Heart left ventricle (tissue), 16 donors: ENCODE data around the gene SULT2B1. TPM values are rescaled to one million over a fixed set of nuclear protein-coding genes. Genes with fewer than 3 reads are reported as not detected.
A peak's percentile ranks its signal among the peaks of the same experiment; 100 is the strongest.

Source experiments
- ATAC-seq, 4 donors: fragments of 200-7000 bp; cut with Tn5 transposase; one replicate each; pipeline ENCODE4 v1.9.1; 2020 to 2022; ENCODE audit warnings: moderate library complexity in 4 of 4, mild to moderate bottlenecking in 3 of 4, moderate number of reproducible peaks in 1 of 4
- DNase-seq, 5 donors: peaks; one replicate each; pipeline ENCODE4 v3.0.0-alpha.2; 2020
- H3K27ac ChIP-seq, 12 donors: fragments of 200-600 bp; sonication (generic) in 4 of 12; one replicate each; pipeline versions ENCODE4 v1.5.0 to v1.8.0; 2016 to 2022; ENCODE audit warnings: mild to moderate bottlenecking in 2 of 12
- H3K27me3 ChIP-seq, 9 donors: fragments of 200-600 bp; sonication (generic) in 2 of 9; one replicate each; pipeline versions ENCODE4 v1.5.1 to v1.8.0; 2016 to 2022; ENCODE audit warnings: mild to moderate bottlenecking in 3 of 9
- H3K36me3 ChIP-seq, 9 donors: fragments of 200-600 bp; sonication (generic) in 2 of 9; one replicate each; pipeline versions ENCODE4 v1.5.0 to v1.8.0; 2018 to 2022; ENCODE audit warnings: mild to moderate bottlenecking in 2 of 9
- H3K4me1 ChIP-seq, 12 donors: fragments of 200-600 bp; sonication (generic) in 4 of 12; one replicate each; pipeline versions ENCODE4 v1.5.0 to v1.8.0; 2016 to 2022; ENCODE audit warnings: mild to moderate bottlenecking in 3 of 12
- H3K4me3 ChIP-seq, 12 donors: fragments of 200-600 bp; sonication (generic) in 4 of 12; one replicate each; pipeline versions ENCODE4 v1.5.0 to v1.8.0; 2017 to 2022; ENCODE audit warnings: mild to moderate bottlenecking in 9 of 12, moderate library complexity in 4 of 12
- H3K9me3 ChIP-seq, 12 donors: fragments of 200-600 bp; sonication (generic) in 4 of 12; one replicate each; pipeline versions ENCODE4 v1.5.0 to v1.8.0; 2016 to 2022; ENCODE audit warnings: mild to moderate bottlenecking in 1 of 12
- CTCF ChIP-seq, 12 donors: fragments of 200-600 bp; sonication (generic) in 4 of 12; IDR thresholded peaks; one replicate each; pipeline versions ENCODE4 v1.5.0 to v1.8.0; 2018 to 2022; ENCODE audit warnings: antibody characterized with exemption in 12 of 12, mild to moderate bottlenecking in 5 of 12
- POLR2A ChIP-seq, 2 donors: fragments of 450-650 bp; IDR thresholded peaks; one replicate each; pipeline ENCODE4 v1.6.1; 2017; ENCODE audit warnings: antibody characterized with exemption in 2 of 2, mild to moderate bottlenecking in 2 of 2, moderate library complexity in 2 of 2
- WGBS, 4 donors: extraction: QIAGEN DNeasy Blood & Tissue Kit in 2 of 4; methylation state at CpG; one replicate each; pipeline versions ENCODE4 v1.1.5 to v1.1.7; 2013 to 2018; 5-methylcytosine and 5-hydroxymethylcytosine counted together
- intact Hi-C, 10 donors: fragments of 100-400 bp; cut with DNase I; formaldehyde crosslinking; loops; one replicate each; pipeline versions ENCODE4 v1.11.1 to v1.14.2; 2022
- polyA plus RNA-seq, 2 donors: library from polyadenylated mRNA; stranded (reverse); fragments of 200-250 nt; gene quantifications; one replicate each; pipeline ENCODE4 v1.2.3, GENCODE V29; 2013
- total RNA-seq, 9 donors: library from RNA; depleted of rRNA in 2 of 9; stranded (reverse); fragments of >200 nt in 2 of 9; fragmentation: NEBNext Ultra II Directional in 3 of 9; extraction: Animal tissue kit (Norgen Biotek cat#: 25700) in 3 of 9; gene quantifications; one replicate each; pipeline versions ENCODE4 v1.1.0 to v1.2.4, GENCODE V29; 2016 to 2023
- donor health status: ischemic (EF 13 %, LVEDD 7.1; RV severe dilation, severe dysfunction).
- donor health status: healthy with polysubstance abuse.
- donor health status: DM: no; HTN: yes; CAD: no.
- donor health status: DM: no; HTN: no; CAD: no.
- donor health status: ischemic (EF 25% LVEDD 6.9; RV normal size, moderate dysfunction).
- donor health status: ischemic (EF 25% LVEDD 5.7; RV mildly dilated, moderate dysfunction).
- donor health status: healthy.
- donor health status: DM: yes; HTN: yes; CAD: no.
- donor health status: ischemic (EF 35%, LVEDD 5.7; RV mildly dilated, moderate dysfunction).
- donor health status: nonischemic (EF 11% LVEDD 7.7; RV severe dilation, severe dysfunction).
- donor health status: DM: yes; HTN: yes; CAD: no.
- donor health status: PGD.
- donor health status: ischemic (EF 29% LVEDD 5.4; RV normal size, mild dysfunction).
- donor health status: nonischemic (EF 23%, LVEDD 6.1; RV moderate dilation, normal function).

The SULT2B1 gene
- total and polyA plus RNA-seq, 11 donors = 0.19 to 0.45 TPM; not detected in 9

GRCh38 chr19:48627201-48627864 is 75.4 kb downstream of the SULT2B1 start:
- Histone ChIP-seq H3K27me3 (no peaks in the 10 kb centered on the region), H3K9me3 (no peaks in the 10 kb centered on the region), H3K27ac (no peak overlapping the region), H3K36me3 (peaks cover 0 to 42% (median 7%) of the 10 kb centered on the region in 9 donors), H3K4me1 (peaks cover 3 to 53% (median 44%) of the 10 kb centered on the region in 12 donors), H3K4me3 (no peak overlapping the region)
- WGBS, 4 donors = 83 to 90% (median 84%) methylated on average over 6 of the region's 6 CpGs
- TF ChIP-seq CTCF (IDR thresholded peaks at IDR 0.05) (no peak), POLR2A (IDR thresholded peaks at IDR 0.05) (no peak)
- DNase-seq (no peak), ATAC-seq (no peak)
- intact Hi-C loops = loop anchor here in 2 of 10 donors (5.0 to 10.0 kb wide), 2 partner anchors 880 to 1017 kb away; partner anchors contain the start of genes NOP53 (in 1 of the 2), RRAS (in 1 of the 2) and SCAF1 (in 1 of the 2)

DNA sequence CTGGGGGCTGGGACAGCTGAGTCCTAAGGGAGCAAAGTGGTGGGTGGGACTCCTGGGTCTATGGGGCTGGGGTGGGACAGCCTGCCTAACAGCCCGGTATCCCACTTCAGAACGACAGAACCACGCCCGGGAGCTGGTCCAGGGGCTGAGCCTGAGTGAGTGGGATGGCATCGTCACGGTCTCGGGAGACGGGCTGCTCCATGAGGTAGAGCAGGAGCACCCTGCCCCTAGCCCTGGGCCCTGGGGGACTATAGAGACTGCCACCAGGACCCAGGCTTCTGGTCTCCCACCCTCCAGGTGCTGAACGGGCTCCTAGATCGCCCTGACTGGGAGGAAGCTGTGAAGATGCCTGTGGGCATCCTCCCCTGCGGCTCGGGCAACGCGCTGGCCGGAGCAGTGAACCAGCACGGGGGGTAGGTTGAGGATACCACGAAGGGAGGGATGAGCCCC is 75.9 kb downstream of the SULT2B1 start:
- Histone ChIP-seq H3K27me3 (no peaks in the 10 kb centered on the region), H3K36me3 (peaks cover 0 to 47% (median 7%) of the 10 kb centered on the region in 9 donors), H3K27ac (peak overlapping the region in 1 of 12 donors; percentile 16), H3K4me1 (peaks cover 3 to 56% (median 47%) of the 10 kb centered on the region in 12 donors), H3K4me3 (no peak overlapping the region), H3K9me3 (no peaks in the 10 kb centered on the region)
- WGBS, 4 donors = 65 to 91% (median 87%) methylated on average over 4 to 17 of the region's 17 CpGs
- intact Hi-C loops = loop anchor here in 2 of 10 donors (5.0 to 10.0 kb wide), 2 partner anchors 881 to 1017 kb away; partner anchors contain the start of genes NOP53 (in 1 of the 2), RRAS (in 1 of the 2) and SCAF1 (in 1 of the 2)
- ATAC-seq (no peak), DNase-seq (no peak)
- TF ChIP-seq CTCF (IDR thresholded peaks at IDR 0.05) (no peak), POLR2A (IDR thresholded peaks at IDR 0.05) (no peak)

DNA sequence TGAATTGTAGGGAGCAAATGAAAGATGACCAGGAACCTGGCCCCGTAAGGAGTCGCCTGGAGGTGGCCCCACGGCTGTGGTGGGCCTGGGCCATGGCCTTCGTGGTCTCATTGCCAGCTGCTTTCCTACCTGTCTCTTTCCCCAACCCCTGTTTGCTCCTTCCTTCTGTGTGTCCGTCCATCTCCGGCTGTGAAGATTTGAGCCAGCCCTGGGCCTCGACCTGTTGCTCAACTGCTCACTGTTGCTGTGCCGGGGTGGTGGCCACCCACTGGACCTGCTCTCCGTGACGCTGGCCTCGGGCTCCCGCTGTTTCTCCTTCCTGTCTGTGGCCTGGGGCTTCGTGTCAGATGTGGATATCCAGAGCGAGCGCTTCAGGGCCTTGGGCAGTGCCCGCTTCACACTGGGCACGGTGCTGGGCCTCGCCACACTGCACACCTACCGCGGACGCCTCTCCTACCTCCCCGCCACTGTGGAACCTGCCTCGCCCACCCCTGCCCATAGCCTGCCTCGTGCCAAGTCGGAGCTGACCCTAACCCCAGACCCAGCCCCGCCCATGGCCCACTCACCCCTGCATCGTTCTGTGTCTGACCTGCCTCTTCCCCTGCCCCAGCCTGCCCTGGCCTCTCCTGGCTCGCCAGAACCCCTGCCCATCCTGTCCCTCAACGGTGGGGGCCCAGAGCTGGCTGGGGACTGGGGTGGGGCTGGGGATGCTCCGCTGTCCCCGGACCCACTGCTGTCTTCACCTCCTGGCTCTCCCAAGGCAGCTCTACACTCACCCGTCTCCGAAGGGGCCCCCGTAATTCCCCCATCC is 76.7 kb downstream of the SULT2B1 start:
- intact Hi-C loops = loop anchor here in 2 of 10 donors (5.0 to 10.0 kb wide), 2 partner anchors 881 to 1016 kb away; partner anchors contain the start of genes NOP53 (in 1 of the 2), RRAS (in 1 of the 2) and SCAF1 (in 1 of the 2)
- Histone ChIP-seq H3K9me3 (no peaks in the 10 kb centered on the region), H3K27me3 (no peaks in the 10 kb centered on the region), H3K4me3 (no peak overlapping the region), H3K36me3 (peaks cover 0 to 53% (median 7%) of the 10 kb centered on the region in 9 donors), H3K27ac (peak overlapping the region in 1 of 12 donors; percentile 16), H3K4me1 (peaks cover 11 to 56% (median 48%) of the 10 kb centered on the region in 12 donors)
- ATAC-seq (no peak), DNase-seq (peak in 1 of 5 donors; percentile 40)
- 84 to 87% (median 86%) methylated on average over 34 of the region's 34 CpGs for WGBS, 4 donors
- TF ChIP-seq POLR2A (IDR thresholded peaks at IDR 0.05) = no peak

- Histone ChIP-seq H3K4me1 (peaks cover 17 to 58% (median 50%) of the 10 kb centered on the region in 12 donors), H3K27me3 (no peaks in the 10 kb centered on the region), H3K4me3 (no peak overlapping the region), H3K27ac (peak overlapping the region in 6 of 12 donors; percentile 0 to 88 (median 85)), H3K36me3 (peaks cover 0 to 53% (median 7%) of the 10 kb centered on the region in 9 donors), H3K9me3 (no peaks in the 10 kb centered on the region)
- 86 to 92% (median 89%) methylated on average over 18 to 22 of the region's 22 CpGs for WGBS, 4 donors
- TF ChIP-seq CTCF (IDR thresholded peaks at IDR 0.05) = no peak
- no peak for DNase-seq
- intact Hi-C loops = loop anchor here in 2 of 10 donors (5.0 to 10.0 kb wide), 2 partner anchors 882 to 1016 kb away; partner anchors contain the start of genes NOP53 (in 1 of the 2), RRAS (in 1 of the 2) and SCAF1 (in 1 of the 2)
- ATAC-seq = no peak
Observed at GRCh38 chr19:48629297-48629598, 77.3 kb downstream of the SULT2B1 start.
